Stimulated activated CD4-positive, alpha-beta T cell treated with anti-CD3 and anti-CD28 coated beads, Interleukin-2, amount 100 ng/mL, for 48 hours (primary cell): ENCODE measurements around the gene NDUFS8.

Experiments used
- DNase-seq, 2 donors: peaks; one replicate each; pipeline ENCODE4 v3.0.0-alpha.2; 2020

NDUFS8 gene

GRCh38 chr11:68052137-68052873, 21.8 kb downstream of the NDUFS8 start:
- no peak for DNase-seq

GRCh38 chr11:68053117-68053516, 22.6 kb downstream of the NDUFS8 start:
- DNase-seq = no peak

GRCh38 chr11:68053981-68054812, 23.7 kb downstream of the NDUFS8 start:
- DNase-seq = no peak

GRCh38 chr11:68056317-68057285, 26.1 kb downstream of the NDUFS8 start:
- no peak for DNase-seq

- no peak for DNase-seq
These were observed 27.3 kb downstream of the NDUFS8 start for GRCh38 chr11:68057807-68058206.

- no peak for DNase-seq
These were observed 31.0 kb downstream of the NDUFS8 start for GRCh38 chr11:68061508-68061907.

GRCh38 chr11:68064926-68065325, 34.4 kb downstream of the NDUFS8 start:
- no peak for DNase-seq

GRCh38 chr11:68065841-68066240, 35.4 kb downstream of the NDUFS8 start:
- no peak for DNase-seq

- no peak for DNase-seq
These were observed 36.3 kb downstream of the NDUFS8 start for GRCh38 chr11:68066742-68067141.

GRCh38 chr11:68067991-68068390, 37.5 kb downstream of the NDUFS8 start:
- no peak for DNase-seq

GRCh38 chr11:68071281-68072048, 41.0 kb downstream of the NDUFS8 start:
- no peak for DNase-seq

- no peak for DNase-seq
These were observed 44.3 kb downstream of the NDUFS8 start for GRCh38 chr11:68074584-68075352.

- DNase-seq = no peak
These were observed 46.0 kb downstream of the NDUFS8 start for GRCh38 chr11:68076371-68077042.

- DNase-seq = no peak
These were observed 47.4 kb downstream of the NDUFS8 start for GRCh38 chr11:68077617-68078582.

- DNase-seq = no peak
These were observed 50.4 kb downstream of the NDUFS8 start for GRCh38 chr11:68080860-68081259.

- no peak for DNase-seq
These were observed 51.2 kb downstream of the NDUFS8 start for GRCh38 chr11:68081691-68082090.

GRCh38 chr11:68082481-68082880, 52.0 kb downstream of the NDUFS8 start:
- no peak for DNase-seq

- DNase-seq = no peak
These were observed 53.0 kb downstream of the NDUFS8 start for GRCh38 chr11:68083517-68083916.
